Skeletal muscle cell (primary cell): ENCODE measurements around the gene DAP.
"Not testable (repeated sequence)": the region's sequence is repeated elsewhere in the genome, so short reads cannot be mapped to it uniquely, and the experiment has no call there.

ENCODE experiments used
- DNase-seq: peaks from one replicate; pipeline ENCODE4 v3.0.0-alpha.2; 2010; ENCODE audit warnings: low read depth
- H3K4me3 ChIP-seq: 2 replicates; pipeline ENCODE4 v1.5.1; 2011; ENCODE audit warnings: low read depth, mild to moderate bottlenecking, control low read depth, low read length, moderate library complexity

DAP gene

GRCh38 chr5:10716825-10717224, 44.2 kb downstream of the DAP start:
- not testable (repeated sequence) for DNase-seq, H3K4me3 ChIP-seq

GRCh38 chr5:10715605-10716290, 45.3 kb downstream of the DAP start:
- H3K4me3 ChIP-seq = no peak overlapping the region
- DNase-seq = no peak

- H3K4me3 ChIP-seq = no peak overlapping the region
- no peak for DNase-seq
Observed at GRCh38 chr5:10712574-10713366, 48.3 kb downstream of the DAP start.

GRCh38 chr5:10711562-10711961, 49.5 kb downstream of the DAP start:
- DNase-seq = no peak
- H3K4me3 ChIP-seq = no peak overlapping the region

GRCh38 chr5:10710513-10711128, 50.4 kb downstream of the DAP start:
- no peak overlapping the region for H3K4me3 ChIP-seq
- no peak for DNase-seq

- no peak for DNase-seq
- H3K4me3 ChIP-seq = no peak overlapping the region
Observed at GRCh38 chr5:10709933-10710332, 51.1 kb downstream of the DAP start.

GRCh38 chr5:10709409-10709808, 51.6 kb downstream of the DAP start:
- no peak for DNase-seq
- no peak overlapping the region for H3K4me3 ChIP-seq

GRCh38 chr5:10708189-10708944, 52.7 kb downstream of the DAP start:
- H3K4me3 ChIP-seq = no peak overlapping the region
- DNase-seq = no peak

GRCh38 chr5:10707198-10708142, 53.6 kb downstream of the DAP start:
- H3K4me3 ChIP-seq = no peak overlapping the region
- no peak for DNase-seq

- no peak overlapping the region for H3K4me3 ChIP-seq
- DNase-seq = no peak
Observed at GRCh38 chr5:10706326-10706725, 54.7 kb downstream of the DAP start.

- DNase-seq = no peak
- H3K4me3 ChIP-seq = no peak overlapping the region
Observed at GRCh38 chr5:10705747-10706146, 55.3 kb downstream of the DAP start.

GRCh38 chr5:10704949-10705621, 55.9 kb downstream of the DAP start:
- no peak overlapping the region for H3K4me3 ChIP-seq
- DNase-seq = peak; percentile 43

- H3K4me3 ChIP-seq = no peak overlapping the region
- DNase-seq = no peak
Observed at GRCh38 chr5:10703676-10704075, 57.4 kb downstream of the DAP start.

- H3K4me3 ChIP-seq = no peak overlapping the region
Observed at GRCh38 chr5:10702911-10703491, 58.0 kb downstream of the DAP start.

GRCh38 chr5:10702040-10702629, 58.9 kb downstream of the DAP start:
- DNase-seq = peak; percentile 86
- H3K4me3 ChIP-seq = no peak overlapping the region

More at GRCh38 chr5:10702911-10703491, 58.0 kb downstream of the DAP start:
- no peak for DNase-seq

GRCh38 chr5:10701567-10702039, 59.4 kb downstream of the DAP start:
- H3K4me3 ChIP-seq = no peak overlapping the region
- no peak for DNase-seq

- DNase-seq = no peak
- no peak overlapping the region for H3K4me3 ChIP-seq
Observed at GRCh38 chr5:10700516-10700915, 60.5 kb downstream of the DAP start.
